NB4 (cell line): ENCODE data around the gene TANC1.

ENCODE experiments used
- CTCF ChIP-seq: IDR thresholded peaks from one replicate; pipeline ENCODE4 v1.5.1; 2012; ENCODE audit warnings: low read depth, low read length
- MAX ChIP-seq: IDR thresholded peaks from 2 replicates; pipeline ENCODE4 v1.6.1; 2011; ENCODE audit warnings: low read depth, low read length
- POLR2A ChIP-seq: IDR thresholded peaks from 2 replicates; pipeline ENCODE4 v1.6.1; 2011; ENCODE audit warnings: mild to moderate bottlenecking; ENCODE audit not compliant: insufficient read length; ENCODE audit errors: extremely low read depth

DNA sequence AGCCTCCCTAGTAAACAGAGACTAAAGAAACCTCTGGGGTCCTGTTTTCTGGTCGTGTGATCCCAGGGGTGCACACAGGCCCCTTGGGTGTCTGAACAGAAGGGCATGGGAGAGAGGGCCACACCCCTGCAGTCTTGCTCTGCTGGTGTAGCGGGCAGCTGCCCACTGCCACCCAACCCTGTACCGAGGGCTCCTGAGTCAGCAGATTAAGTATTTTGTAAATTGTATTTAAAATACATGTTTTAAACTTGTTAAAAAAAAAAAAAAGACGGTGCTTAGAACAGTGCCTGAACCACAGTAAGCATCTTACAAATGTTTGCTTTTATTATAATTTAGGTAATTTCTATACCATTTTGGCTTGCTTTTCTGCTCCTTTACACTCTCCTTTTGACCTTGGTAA lies 113.7 kb downstream of the TANC1 start:
- TF ChIP-seq CTCF (no peak), MAX (no peak), POLR2A (no peak)
